Measurements from ENCODE around the gene AFP. TPM values are rescaled to one million over a fixed set of nuclear protein-coding genes. Genes with fewer than 3 reads are reported as not detected.

AFP gene
- total and polyA plus RNA-seq, 2 of the 13 experiments (the other 11 are each of a cell fraction or from before 2014, with no cell fraction given), result 9,434 to 13,105 TPM

GRCh38 chr4:73414936-73415271 is 21.1 kb upstream of the AFP start (continued):
- TF ChIP-seq ZNF503 (CRISPR knock-in tag; IDR thresholded peaks at IDR 0.05), result no peak
- no peak for TF ChIP-seq ZNF337 (CRISPR knock-in tag; IDR thresholded peaks at IDR 0.05; ENCODE audit: borderline replicate concordance, low read depth)
- no peak for TF ChIP-seq FIP1L1 (IDR thresholded peaks at IDR 0.05; ENCODE audit: borderline replicate concordance, insufficient read depth, low read depth, low read length)
- TF ChIP-seq KDM2A (CRISPR knock-in tag; IDR thresholded peaks at IDR 0.05; ENCODE audit: borderline replicate concordance, low read depth), result no peak
- TF ChIP-seq ZSCAN21 (CRISPR knock-in tag; IDR thresholded peaks at IDR 0.05; ENCODE audit: borderline replicate concordance), result no peak
- TF ChIP-seq ZNF577 (CRISPR knock-in tag; IDR thresholded peaks at IDR 0.05; ENCODE audit: borderline replicate concordance, low read depth), result no peak
- TF ChIP-seq, protein P1, sequence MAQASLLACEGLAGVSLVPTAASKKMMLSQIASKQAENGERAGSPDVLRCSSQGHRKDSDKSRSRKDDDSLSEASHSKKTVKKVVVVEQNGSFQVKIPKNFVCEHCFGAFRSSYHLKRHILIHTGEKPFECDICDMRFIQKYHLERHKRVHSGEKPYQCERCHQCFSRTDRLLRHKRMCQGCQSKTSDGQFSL (CRISPR knock-in tag; IDR thresholded peaks at IDR 0.05), result no peak
- TF ChIP-seq DNMT1 (CRISPR knock-in tag; IDR thresholded peaks at IDR 0.05), result no peak
- TF ChIP-seq ZBTB8A (CRISPR knock-in tag; IDR thresholded peaks at IDR 0.05; ENCODE audit: borderline replicate concordance, low read depth), result no peak
- no peak for TF ChIP-seq ZNF746 (CRISPR knock-in tag; IDR thresholded peaks at IDR 0.05)
- no peak for TF ChIP-seq MTF1 (CRISPR knock-in tag; IDR thresholded peaks at IDR 0.05)
- TF ChIP-seq, protein P2, sequence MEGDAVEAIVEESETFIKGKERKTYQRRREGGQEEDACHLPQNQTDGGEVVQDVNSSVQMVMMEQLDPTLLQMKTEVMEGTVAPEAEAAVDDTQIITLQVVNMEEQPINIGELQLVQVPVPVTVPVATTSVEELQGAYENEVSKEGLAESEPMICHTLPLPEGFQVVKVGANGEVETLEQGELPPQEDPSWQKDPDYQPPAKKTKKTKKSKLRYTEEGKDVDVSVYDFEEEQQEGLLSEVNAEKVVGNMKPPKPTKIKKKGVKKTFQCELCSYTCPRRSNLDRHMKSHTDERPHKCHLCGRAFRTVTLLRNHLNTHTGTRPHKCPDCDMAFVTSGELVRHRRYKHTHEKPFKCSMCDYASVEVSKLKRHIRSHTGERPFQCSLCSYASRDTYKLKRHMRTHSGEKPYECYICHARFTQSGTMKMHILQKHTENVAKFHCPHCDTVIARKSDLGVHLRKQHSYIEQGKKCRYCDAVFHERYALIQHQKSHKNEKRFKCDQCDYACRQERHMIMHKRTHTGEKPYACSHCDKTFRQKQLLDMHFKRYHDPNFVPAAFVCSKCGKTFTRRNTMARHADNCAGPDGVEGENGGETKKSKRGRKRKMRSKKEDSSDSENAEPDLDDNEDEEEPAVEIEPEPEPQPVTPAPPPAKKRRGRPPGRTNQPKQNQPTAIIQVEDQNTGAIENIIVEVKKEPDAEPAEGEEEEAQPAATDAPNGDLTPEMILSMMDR (CRISPR knock-in tag; IDR thresholded peaks at IDR 0.05), result no peak
- TF ChIP-seq FOXK1 (CRISPR knock-in tag; IDR thresholded peaks at IDR 0.05; ENCODE audit: borderline replicate concordance, low read depth), result no peak
- no peak for TF ChIP-seq RAD21 (CRISPR knock-in tag; IDR thresholded peaks at IDR 0.05)
- no peak for TF ChIP-seq FOXP1 (IDR thresholded peaks at IDR 0.05)
- no peak for TF ChIP-seq FOXP1 (CRISPR knock-in tag; IDR thresholded peaks at IDR 0.05)
- peak; percentile 75 for TF ChIP-seq POLR2AphosphoS5 (IDR thresholded peaks at IDR 0.05; ENCODE audit: low read depth, low read length)
- no peak for TF ChIP-seq FOSL1 (CRISPR knock-in tag; IDR thresholded peaks at IDR 0.05; ENCODE audit: borderline replicate concordance)
- TF ChIP-seq ZNF883 (CRISPR knock-in tag; IDR thresholded peaks at IDR 0.05; ENCODE audit: not compliant biosample characterization), result no peak
- TF ChIP-seq, protein P3, sequence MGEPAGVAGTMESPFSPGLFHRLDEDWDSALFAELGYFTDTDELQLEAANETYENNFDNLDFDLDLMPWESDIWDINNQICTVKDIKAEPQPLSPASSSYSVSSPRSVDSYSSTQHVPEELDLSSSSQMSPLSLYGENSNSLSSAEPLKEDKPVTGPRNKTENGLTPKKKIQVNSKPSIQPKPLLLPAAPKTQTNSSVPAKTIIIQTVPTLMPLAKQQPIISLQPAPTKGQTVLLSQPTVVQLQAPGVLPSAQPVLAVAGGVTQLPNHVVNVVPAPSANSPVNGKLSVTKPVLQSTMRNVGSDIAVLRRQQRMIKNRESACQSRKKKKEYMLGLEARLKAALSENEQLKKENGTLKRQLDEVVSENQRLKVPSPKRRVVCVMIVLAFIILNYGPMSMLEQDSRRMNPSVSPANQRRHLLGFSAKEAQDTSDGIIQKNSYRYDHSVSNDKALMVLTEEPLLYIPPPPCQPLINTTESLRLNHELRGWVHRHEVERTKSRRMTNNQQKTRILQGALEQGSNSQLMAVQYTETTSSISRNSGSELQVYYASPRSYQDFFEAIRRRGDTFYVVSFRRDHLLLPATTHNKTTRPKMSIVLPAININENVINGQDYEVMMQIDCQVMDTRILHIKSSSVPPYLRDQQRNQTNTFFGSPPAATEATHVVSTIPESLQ (CRISPR knock-in tag; conservative IDR thresholded peaks at IDR 0.05), result 0 out of 2 replicates have a peak, but pooled peaks have one; percentile 47
- TF ChIP-seq ZBTB39 (CRISPR knock-in tag; IDR thresholded peaks at IDR 0.05), result no peak
- 0 out of 2 replicates have a peak, but pooled peaks have one; percentile 18 for TF ChIP-seq NCOA2 (CRISPR knock-in tag; IDR thresholded peaks at IDR 0.05)
- TF ChIP-seq ZNF10 (CRISPR knock-in tag; IDR thresholded peaks at IDR 0.05; ENCODE audit: borderline replicate concordance, low read depth), result no peak
- no peak for TF ChIP-seq NFATC3 (CRISPR knock-in tag; IDR thresholded peaks at IDR 0.05)
